H1 (cell line): Measurements from ENCODE around the gene LRCH2. TPM values are rescaled to one million over a fixed set of nuclear protein-coding genes. Genes with fewer than 3 reads are reported as not detected.
A peak's percentile ranks its signal among the peaks of the same experiment; 100 is the strongest.

ENCODE experiments used
- CTCF ChIA-PET: fragments of 300-600 bp; sonication (Branson Sonifier 250); formaldehyde crosslinking; loops from one replicate; lab custom pipeline; 2021; ENCODE audit not compliant: partially characterized antibody; lab: Charles Lee
- POLR2A ChIA-PET: fragments of 300-600 bp; sonication (Branson Sonifier 250); formaldehyde crosslinking; loops from one replicate; lab custom pipeline; 2021; ENCODE audit warnings: inconsistent platforms; ENCODE audit not compliant: partially characterized antibody; lab: Charles Lee
- DNase-seq, 2 experiments: peaks; one replicate each; pipeline versions ENCODE4 v3.0.0 to v3.0.0-alpha.2; 2010 to 2022; ENCODE audit warnings: low spot score in 2 of 2, low read depth in 1 of 2, mixed read lengths in 1 of 2
- FAIRE-seq: peaks from 2 replicates; lab custom pipeline; 2011; peaks lifted over from hg19 to GRCh38; lab: Jason Lieb, UNC
- H2AFZ ChIP-seq: 2 replicates; pipeline ENCODE4 v1.8.1; 2012; ENCODE audit warnings: low read length, inconsistent platforms
- H2AK5ac ChIP-seq: 2 replicates; pipeline ENCODE4 v1.6.1; 2013; ENCODE audit warnings: low read depth, low read length
- H2BK120ac ChIP-seq: replicated peaks from 2 replicates; pipeline ENCODE3; 2013; ENCODE audit warnings: low read depth, low read length, inconsistent platforms
- H2BK12ac ChIP-seq: 2 replicates; pipeline ENCODE4 v1.6.1; 2013; ENCODE audit warnings: low read depth, low read length
- H2BK15ac ChIP-seq: 2 replicates; pipeline ENCODE4 v1.6.1; 2013; ENCODE audit warnings: low read length
- H2BK20ac ChIP-seq: 2 replicates; pipeline ENCODE4 v1.6.1; 2013; ENCODE audit warnings: low read length
- H2BK5ac ChIP-seq: 2 replicates; pipeline ENCODE4 v1.6.1; 2013; ENCODE audit warnings: low read depth, low read length
- H3K14ac ChIP-seq: 2 replicates; pipeline ENCODE4 v1.6.1; 2013; ENCODE audit warnings: inconsistent platforms; ENCODE audit not compliant: insufficient read length
- H3K18ac ChIP-seq: 2 replicates; pipeline ENCODE4 v1.6.1; 2013; ENCODE audit warnings: low read length; ENCODE audit errors: extremely low read depth
- H3K23ac ChIP-seq: 2 replicates; pipeline ENCODE4 v1.6.1; 2013; ENCODE audit warnings: inconsistent platforms; ENCODE audit not compliant: insufficient read length
- H3K23me2 ChIP-seq: 2 replicates; pipeline ENCODE4 v1.6.1; 2013; ENCODE audit warnings: low read depth, low read length
- H3K27ac ChIP-seq: 2 replicates; pipeline ENCODE4 v1.6.1; 2011; ENCODE audit warnings: low read depth, low read length, inconsistent platforms
- H3K27me3 ChIP-seq, 4 experiments: replicated peaks in 1 of 4; 1 replicate in 1 of 4; 2 replicates in 3 of 4; pipeline versions ENCODE4 v1.6.1 to v1.8.1; 2011 to 2013; ENCODE audit warnings: low read length in 3 of 4, mild to moderate bottlenecking in 3 of 4, inconsistent platforms in 2 of 4, mixed read lengths in 2 of 4, moderate library complexity in 1 of 4; ENCODE audit not compliant: control insufficient read depth in 3 of 4, insufficient read depth in 3 of 4; ENCODE audit errors: extremely low read depth in 1 of 4
- H3K36me3 ChIP-seq, 4 experiments: 2 replicates each; pipeline versions ENCODE4 v1.6.1 to v1.8.1; 2011 to 2013; ENCODE audit warnings: mild to moderate bottlenecking in 4 of 4, low read length in 3 of 4, moderate library complexity in 2 of 4, control low read depth in 1 of 4, inconsistent platforms in 1 of 4; ENCODE audit not compliant: insufficient read depth in 4 of 4, control insufficient read depth in 2 of 4
- H3K4ac ChIP-seq: replicated peaks from 2 replicates; pipeline ENCODE3; 2013; ENCODE audit warnings: low read length, low read depth, mixed read lengths, inconsistent platforms; ENCODE audit not compliant: insufficient read length
- H3K4me1 ChIP-seq, 4 experiments: replicated peaks in 1 of 4; 1 replicate in 1 of 4; 2 replicates in 3 of 4; pipeline versions ENCODE4 v1.6.1 to v1.8.1; 2011 to 2013; ENCODE audit warnings: low read length in 3 of 4, inconsistent platforms in 2 of 4, mixed read lengths in 1 of 4; ENCODE audit not compliant: insufficient read depth in 4 of 4, control insufficient read depth in 3 of 4
- H3K4me2 ChIP-seq, 2 experiments: 2 replicates each; pipeline versions ENCODE4 v1.6.1 to v1.8.1; 2011 to 2013; ENCODE audit warnings: low read depth in 2 of 2, low read length in 2 of 2, control low read depth in 1 of 2, inconsistent platforms in 1 of 2, mild to moderate bottlenecking in 1 of 2; ENCODE audit not compliant: insufficient read depth in 1 of 2
- H3K4me3 ChIP-seq, 4 experiments: fragments of 200-600, 300-600 bp in 1 of 4; sonication (generic), shearing (Covaris generic), sonication (Bioruptor Twin) in 1 of 4; 2 replicates each; pipeline versions ENCODE4 v1.5.1 to v1.8.1; 2011 to 2016; ENCODE audit warnings: low read length in 4 of 4, low read depth in 3 of 4, control low read depth in 2 of 4, inconsistent platforms in 2 of 4, mild to moderate bottlenecking in 2 of 4, mixed read lengths in 1 of 4, moderate library complexity in 1 of 4; ENCODE audit not compliant: insufficient read depth in 2 of 4; ENCODE audit errors: extremely low read depth in 1 of 4
- H3K56ac ChIP-seq: replicated peaks from 2 replicates; pipeline ENCODE3; 2013; ENCODE audit warnings: low read depth, mild to moderate bottlenecking, mixed read lengths, low read length, inconsistent platforms; ENCODE audit not compliant: insufficient read length
- H3K79me1 ChIP-seq: 2 replicates; pipeline ENCODE4 v1.6.1; 2013; ENCODE audit warnings: low read depth, low read length, control low read depth
- H3K79me2 ChIP-seq, 2 experiments: 2 replicates each; pipeline versions ENCODE4 v1.6.1 to v1.8.1; 2012 to 2013; ENCODE audit warnings: low read length in 2 of 2, mild to moderate bottlenecking in 2 of 2, inconsistent platforms in 1 of 2; ENCODE audit not compliant: insufficient read depth in 2 of 2, control insufficient read depth in 1 of 2
- H3K9ac ChIP-seq, 4 experiments: replicated peaks in 1 of 4; 1 replicate in 1 of 4; 2 replicates in 3 of 4; pipeline versions ENCODE4 v1.6.1 to v1.8.1; 2011 to 2013; ENCODE audit warnings: low read depth in 3 of 4, low read length in 3 of 4, control low read depth in 2 of 4, mild to moderate bottlenecking in 2 of 4, moderate library complexity in 2 of 4, inconsistent platforms in 1 of 4; ENCODE audit errors: extremely low read depth in 1 of 4
- H3K9me3 ChIP-seq, 2 experiments: 2 replicates each; pipeline versions ENCODE4 v1.6.1 to v1.8.1; 2012 to 2013; ENCODE audit warnings: mild to moderate bottlenecking in 2 of 2, moderate library complexity in 2 of 2, control low read depth in 1 of 2, inconsistent platforms in 1 of 2, low read depth in 1 of 2, low read length in 1 of 2, mixed read lengths in 1 of 2; ENCODE audit not compliant: insufficient read depth in 2 of 2
- H4K20me1 ChIP-seq, 2 experiments: replicated peaks in 1 of 2; 2 replicates each; pipeline versions ENCODE3 to v1.8.1; 2011 to 2013; ENCODE audit warnings: inconsistent platforms in 2 of 2, low read length in 2 of 2, mild to moderate bottlenecking in 1 of 2; ENCODE audit not compliant: insufficient read depth in 2 of 2, control insufficient read depth in 1 of 2
- H4K5ac ChIP-seq: 2 replicates; pipeline ENCODE4 v1.6.1; 2013; ENCODE audit warnings: low read length, low read depth, mixed read lengths, inconsistent platforms; ENCODE audit not compliant: insufficient read length
- H4K8ac ChIP-seq: 2 replicates; pipeline ENCODE4 v1.8.0; 2013; ENCODE audit warnings: mild to moderate bottlenecking, moderate library complexity, low read length, inconsistent platforms; ENCODE audit not compliant: insufficient read depth; ENCODE audit errors: extremely low read depth
- H4K91ac ChIP-seq: replicated peaks from 2 replicates; pipeline ENCODE3; 2013; ENCODE audit warnings: low read length, mixed read lengths, inconsistent platforms; ENCODE audit not compliant: insufficient read length
- POLR2AphosphoS5 ChIP-seq: IDR thresholded peaks from 2 replicates; pipeline ENCODE4 v1.6.1; 2011; ENCODE audit warnings: low read depth, low read length
- SRF ChIP-seq: IDR thresholded peaks from 2 replicates; pipeline ENCODE4 v1.6.1; 2011; ENCODE audit warnings: mild to moderate bottlenecking, low read depth, low read length, moderate library complexity
- YY1 ChIP-seq: IDR thresholded peaks from 2 replicates; pipeline ENCODE4 v1.6.1; 2011; ENCODE audit warnings: low read depth, mild to moderate bottlenecking, low read length
- WGBS, 2 experiments: shearing (Covaris generic) in 1 of 2; methylation state at CpG; one replicate each; pipeline versions ENCODE4 v1.1.6 to v1.1.7; 2013 to 2015; ENCODE audit warnings: low lambda C conversion rate in 2 of 2, mixed read lengths in 2 of 2, inconsistent platforms in 1 of 2, low coverage in 1 of 2, missing lambda C conversion rate in 1 of 2; ENCODE audit not compliant: insufficient replicate concordance in 2 of 2, insufficient coverage in 1 of 2, insufficient read length in 1 of 2; ENCODE audit errors: extremely low coverage in 1 of 2, missing lambda C conversion rate in 1 of 2; 5-methylcytosine and 5-hydroxymethylcytosine counted together
- long read RNA-seq, 2 experiments: library from RNA in 1 of 2; library from capped mRNA in 1 of 2; stranded (forward); transcript quantifications; one replicate each; pipeline ENCODE4 v2.0.0, GENCODE V29; 2021; ENCODE audit warnings: inconsistent platforms in 1 of 2
- polyA minus RNA-seq, 3 experiments: library from RNA; depleted of rRNA, polyadenylated mRNA; stranded (reverse); fragments of >200 nt; gene quantifications; 1 replicate in 2 of 3; 2 replicates in 1 of 3; pipeline ENCODE4 v1.2.3, GENCODE V29; 2011
- polyA plus RNA-seq, 7 experiments: library from polyadenylated mRNA; depleted of rRNA in 3 of 7; stranded (reverse) in 5 of 7; unstranded in 2 of 7; fragments of >200 nt in 5 of 7; fragments of 200-250 nt in 2 of 7; gene quantifications; 1 replicate in 5 of 7; 2 replicates in 1 of 7; 4 replicates in 1 of 7; pipeline versions ENCODE4 v1.2.1 to v1.2.3, GENCODE V29; 2011 to 2013; ENCODE audit warnings: missing spikeins in 2 of 7, mixed read lengths in 2 of 7
- total RNA-seq: library from RNA; stranded (reverse); fragmentation: NEBNext Ultra II Directional; extraction: Animal tissue kit (Norgen Biotek cat#: 25700); gene quantifications from 2 replicates; pipeline ENCODE4 v1.2.1, GENCODE V29; 2021
- TF ChIP-seq, protein P1 (sequence below): IDR thresholded peaks from 2 replicates; pipeline ENCODE4 v1.6.1; 2012; ENCODE audit warnings: inconsistent platforms

The LRCH2 gene, protein sequence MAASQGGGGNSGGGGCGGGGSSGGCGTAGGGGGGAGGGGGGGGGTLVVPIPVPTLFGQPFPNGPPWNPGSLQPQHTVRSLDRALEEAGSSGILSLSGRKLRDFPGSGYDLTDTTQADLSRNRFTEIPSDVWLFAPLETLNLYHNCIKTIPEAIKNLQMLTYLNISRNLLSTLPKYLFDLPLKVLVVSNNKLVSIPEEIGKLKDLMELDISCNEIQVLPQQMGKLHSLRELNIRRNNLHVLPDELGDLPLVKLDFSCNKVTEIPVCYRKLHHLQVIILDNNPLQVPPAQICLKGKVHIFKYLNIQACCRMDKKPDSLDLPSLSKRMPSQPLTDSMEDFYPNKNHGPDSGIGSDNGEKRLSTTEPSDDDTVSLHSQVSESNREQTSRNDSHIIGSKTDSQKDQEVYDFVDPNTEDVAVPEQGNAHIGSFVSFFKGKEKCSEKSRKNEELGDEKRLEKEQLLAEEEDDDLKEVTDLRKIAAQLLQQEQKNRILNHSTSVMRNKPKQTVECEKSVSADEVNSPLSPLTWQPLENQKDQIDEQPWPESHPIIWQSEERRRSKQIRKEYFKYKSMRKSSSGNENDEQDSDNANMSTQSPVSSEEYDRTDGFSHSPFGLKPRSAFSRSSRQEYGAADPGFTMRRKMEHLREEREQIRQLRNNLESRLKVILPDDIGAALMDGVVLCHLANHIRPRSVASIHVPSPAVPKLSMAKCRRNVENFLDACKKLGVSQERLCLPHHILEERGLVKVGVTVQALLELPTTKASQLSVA
- total RNA-seq, result 5.0 and 5.5 TPM in 2 replicates
- 0.88 and 1.5 TPM in 2 replicates for polyA plus RNA-seq (2011; rRNA removed)
- 2.0 TPM for polyA plus RNA-seq (2011; cell fraction: cytosol; rRNA removed)
- polyA plus RNA-seq (2011; cell fraction: nucleus; rRNA removed), result 0.74 TPM
- polyA plus RNA-seq (2012, experiment 1 of 2), result 1.4 to 3.0 TPM (median 1.8 TPM) in 4 replicates
- polyA plus RNA-seq (2012, experiment 2 of 2), result 0.21 TPM
- polyA plus RNA-seq (2013, experiment 1 of 2), result 2.3 TPM
- polyA plus RNA-seq (2013, experiment 2 of 2), result 2.4 TPM
- 2.3 and 3.1 TPM in 2 replicates for polyA minus RNA-seq (2011; rRNA and poly(A)+ RNA removed)
- polyA minus RNA-seq (2011; cell fraction: cytosol; rRNA and poly(A)+ RNA removed), result 2.3 TPM
- polyA minus RNA-seq (2011; cell fraction: nucleus; rRNA and poly(A)+ RNA removed), result 4.2 TPM
- long read RNA-seq, experiment 1, full-length matches to known transcripts, result 2 of 8 reads
- long read RNA-seq, experiment 1, partial matches to known transcripts, result 0 of 8 reads
- long read RNA-seq, experiment 1, other reads (novel, unspliced or antisense), result 6 of 8 reads
- long read RNA-seq, experiment 2, full-length matches to known transcripts, result 1 of 2 reads
- long read RNA-seq, experiment 2, partial matches to known transcripts, result 1 of 2 reads
- long read RNA-seq, experiment 2, other reads (novel, unspliced or antisense), result 0 of 2 reads

GRCh38 chrX:115233497-115234455, at the start of gene LRCH2:
Gene LRCH2 (minus strand): TSS chrX:115234096. CDS start chrX:115234041, 55 bp downstream.
- H3K18ac ChIP-seq, result no peak within 1 kb of the TSS
- H3K36me3 ChIP-seq, result no peaks in the 10 kb centered on the region
- no peak within 1 kb of the TSS for H2BK20ac ChIP-seq
- H3K9ac ChIP-seq, result peak within 1 kb of the TSS in 1 of 4 experiments; percentile 7; a peak in 1 of 7 replicates
- peak within 1 kb of the TSS; percentile 54 to 80 (median 64) for H3K4me3 ChIP-seq
- peak within 1 kb of the TSS; percentile 81 for H2AFZ ChIP-seq
- no peak within 1 kb of the TSS for H2BK5ac ChIP-seq
- H2BK12ac ChIP-seq, result no peak within 1 kb of the TSS
- H3K14ac ChIP-seq, result no peak within 1 kb of the TSS
- H4K8ac ChIP-seq, result no peak within 1 kb of the TSS
- 4% methylated on average over 6 of the region's 59 CpGs; no CpG with 5 or more reads in 1 of the 2 experiments for WGBS, 2 experiments
- H3K27ac ChIP-seq, result no peak within 1 kb of the TSS
- no peak within 1 kb of the TSS for H4K5ac ChIP-seq
- no peak within 1 kb of the TSS for H3K56ac ChIP-seq
- no peaks in the 10 kb centered on the region for H3K9me3 ChIP-seq
- ChIA-PET POLR2A (no interaction called here), CTCF (interaction anchor here (0.5 kb wide), 1 partner anchor 256 kb away, joined by 3 read pairs; no protein-coding TSS in a partner anchor)
- no peak within 1 kb of the TSS for H4K91ac ChIP-seq
- no peak within 1 kb of the TSS for H2BK15ac ChIP-seq
- no peaks in the 10 kb centered on the region for H3K23me2 ChIP-seq
- H3K4ac ChIP-seq, result no peak within 1 kb of the TSS
- H4K20me1 ChIP-seq, result no peaks in the 10 kb centered on the region
- H2BK120ac ChIP-seq, result no peak within 1 kb of the TSS
- H3K4me2 ChIP-seq, result peak within 1 kb of the TSS; percentile 65 to 75
- FAIRE-seq (no peak), DNase-seq (peak in 1 of 2 experiments; percentile 55)
- H3K27me3 ChIP-seq, result no peaks in the 10 kb centered on the region
- no peaks in the 10 kb centered on the region; a peak in 1 of 7 replicates for H3K4me1 ChIP-seq
- H2AK5ac ChIP-seq, result no peak within 1 kb of the TSS
- no peaks in the 10 kb centered on the region for H3K79me1 ChIP-seq
- no peak within 1 kb of the TSS for H3K23ac ChIP-seq
- peaks cover 0 to 8% of the 10 kb centered on the region in 2 experiments; a peak in 2 of 4 replicates for H3K79me2 ChIP-seq
- TF ChIP-seq, protein P1, sequence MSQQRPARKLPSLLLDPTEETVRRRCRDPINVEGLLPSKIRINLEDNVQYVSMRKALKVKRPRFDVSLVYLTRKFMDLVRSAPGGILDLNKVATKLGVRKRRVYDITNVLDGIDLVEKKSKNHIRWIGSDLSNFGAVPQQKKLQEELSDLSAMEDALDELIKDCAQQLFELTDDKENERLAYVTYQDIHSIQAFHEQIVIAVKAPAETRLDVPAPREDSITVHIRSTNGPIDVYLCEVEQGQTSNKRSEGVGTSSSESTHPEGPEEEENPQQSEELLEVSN, result no peak
- peak; percentile 65 for TF ChIP-seq YY1
- TF ChIP-seq POLR2AphosphoS5, result no peak
- no peak for TF ChIP-seq SRF
